GM10266 (cell line): Measurements from ENCODE around the gene TROAP.
"Not testable (repeated sequence)": the region's sequence is repeated elsewhere in the genome, so short reads cannot be mapped to it uniquely, and the experiment has no call there.

Experiments
- DNase-seq: peaks from one replicate; pipeline ENCODE4 v3.0.0; 2012; ENCODE audit errors: extremely low spot score
- TF ChIP-seq, protein P1 (sequence below): IDR thresholded peaks from 2 replicates; pipeline ENCODE4 v1.5.1; 2012; ENCODE audit warnings: mild to moderate bottlenecking, low read depth; ENCODE audit not compliant: control insufficient read depth, insufficient read depth; ENCODE audit errors: missing control alignments

The TROAP gene

DNA sequence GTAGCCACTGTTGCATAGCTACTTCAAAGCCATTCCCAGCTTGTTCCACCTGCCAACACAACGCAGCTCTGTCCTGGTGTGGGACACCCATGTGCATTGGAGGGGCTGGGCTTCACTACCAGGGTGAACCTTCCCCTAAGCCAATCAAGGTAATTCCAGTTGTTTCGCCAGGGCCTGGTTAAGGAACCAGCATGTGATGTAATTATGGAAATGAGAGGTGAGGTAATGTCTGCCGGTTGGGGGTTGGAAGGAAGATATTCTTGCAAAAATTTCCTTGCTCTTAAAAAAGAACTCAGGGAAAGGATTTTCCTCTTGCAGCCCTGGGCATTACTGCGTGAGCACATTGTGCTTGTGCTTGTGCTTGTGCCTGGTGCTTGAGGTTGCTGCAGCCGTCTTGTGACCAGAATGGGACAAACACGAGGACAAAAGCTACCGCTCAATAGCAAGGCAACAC is 43.3 kb upstream of the TROAP start:
- TF ChIP-seq, protein P1, sequence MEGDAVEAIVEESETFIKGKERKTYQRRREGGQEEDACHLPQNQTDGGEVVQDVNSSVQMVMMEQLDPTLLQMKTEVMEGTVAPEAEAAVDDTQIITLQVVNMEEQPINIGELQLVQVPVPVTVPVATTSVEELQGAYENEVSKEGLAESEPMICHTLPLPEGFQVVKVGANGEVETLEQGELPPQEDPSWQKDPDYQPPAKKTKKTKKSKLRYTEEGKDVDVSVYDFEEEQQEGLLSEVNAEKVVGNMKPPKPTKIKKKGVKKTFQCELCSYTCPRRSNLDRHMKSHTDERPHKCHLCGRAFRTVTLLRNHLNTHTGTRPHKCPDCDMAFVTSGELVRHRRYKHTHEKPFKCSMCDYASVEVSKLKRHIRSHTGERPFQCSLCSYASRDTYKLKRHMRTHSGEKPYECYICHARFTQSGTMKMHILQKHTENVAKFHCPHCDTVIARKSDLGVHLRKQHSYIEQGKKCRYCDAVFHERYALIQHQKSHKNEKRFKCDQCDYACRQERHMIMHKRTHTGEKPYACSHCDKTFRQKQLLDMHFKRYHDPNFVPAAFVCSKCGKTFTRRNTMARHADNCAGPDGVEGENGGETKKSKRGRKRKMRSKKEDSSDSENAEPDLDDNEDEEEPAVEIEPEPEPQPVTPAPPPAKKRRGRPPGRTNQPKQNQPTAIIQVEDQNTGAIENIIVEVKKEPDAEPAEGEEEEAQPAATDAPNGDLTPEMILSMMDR, result no peak

DNA sequence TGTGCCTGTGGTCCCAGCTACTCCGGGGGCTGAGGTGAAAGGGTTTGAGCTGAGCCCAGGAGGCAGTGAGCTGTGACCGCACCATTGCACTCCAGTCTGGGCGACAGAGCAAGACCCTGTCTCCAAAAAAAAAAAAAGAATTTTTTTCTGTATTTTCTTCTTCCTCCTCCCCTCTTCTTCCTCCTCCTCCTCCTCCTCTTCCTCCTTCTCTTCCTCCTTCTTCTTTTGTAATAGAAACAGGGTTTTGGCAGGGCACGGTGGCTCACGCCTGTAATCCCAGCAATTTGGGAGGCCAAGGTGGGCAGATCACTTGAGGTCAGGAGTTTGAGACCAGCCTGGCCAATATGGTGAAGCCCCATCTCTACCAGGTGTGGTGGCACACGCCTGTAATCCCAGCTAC is 42.5 kb upstream of the TROAP start:
- DNase-seq, result not testable (repeated sequence)

More for the DNA sequence above, 43.3 kb upstream of the TROAP start:
- DNase-seq, result no peak

DNA sequence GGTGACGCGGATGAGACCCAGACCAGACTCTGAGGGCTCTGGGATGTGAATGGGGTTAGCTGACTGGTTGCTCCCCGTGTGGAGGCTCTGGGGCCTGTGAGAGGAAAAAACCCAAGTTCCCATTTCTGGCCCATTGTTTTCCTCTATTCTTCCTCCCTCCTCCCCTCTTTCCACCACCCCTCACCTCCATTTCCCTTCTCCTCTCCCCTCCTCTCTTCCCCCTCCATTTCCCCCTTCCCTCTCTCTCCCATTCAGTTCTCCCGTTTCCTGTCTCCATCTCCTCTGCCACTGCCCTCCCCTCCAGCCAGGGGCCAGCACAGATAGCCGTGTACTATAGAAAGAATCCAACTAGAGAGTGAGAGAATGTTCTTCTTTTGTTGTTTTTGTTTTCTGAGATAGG is 40.8 kb upstream of the TROAP start:
- no peak for DNase-seq
- TF ChIP-seq, protein P1, result no peak

DNA sequence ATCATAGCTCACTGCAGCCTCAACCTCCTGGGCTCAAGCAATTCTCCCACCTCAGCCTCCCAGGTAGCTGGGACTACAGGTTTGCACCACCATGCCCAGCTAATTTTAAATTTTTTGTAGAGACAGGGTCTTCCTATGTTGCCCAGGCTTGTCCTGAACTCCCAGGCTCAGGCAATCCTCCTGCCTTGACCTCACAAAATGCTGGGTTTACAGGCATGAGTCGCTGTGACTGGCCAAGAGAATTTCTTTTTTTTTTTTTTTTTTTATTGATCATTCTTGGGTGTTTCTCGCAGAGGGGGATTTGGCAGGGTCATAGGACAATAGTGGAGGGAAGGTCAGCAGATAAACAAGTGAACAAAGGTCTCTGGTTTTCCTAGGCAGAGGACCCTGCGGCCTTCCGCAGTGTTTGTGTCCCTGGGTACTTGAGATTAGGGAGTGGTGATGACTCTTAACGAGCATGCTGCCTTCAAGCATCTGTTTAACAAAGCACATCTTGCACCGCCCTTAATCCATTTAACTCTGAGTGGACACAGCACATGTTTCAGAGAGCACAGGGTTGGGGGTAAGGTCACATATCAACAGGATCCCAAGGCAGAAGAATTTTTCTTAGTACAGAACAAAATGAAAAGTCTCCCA is 40.2 kb upstream of the TROAP start:
- DNase-seq, result not testable (repeated sequence)

DNA sequence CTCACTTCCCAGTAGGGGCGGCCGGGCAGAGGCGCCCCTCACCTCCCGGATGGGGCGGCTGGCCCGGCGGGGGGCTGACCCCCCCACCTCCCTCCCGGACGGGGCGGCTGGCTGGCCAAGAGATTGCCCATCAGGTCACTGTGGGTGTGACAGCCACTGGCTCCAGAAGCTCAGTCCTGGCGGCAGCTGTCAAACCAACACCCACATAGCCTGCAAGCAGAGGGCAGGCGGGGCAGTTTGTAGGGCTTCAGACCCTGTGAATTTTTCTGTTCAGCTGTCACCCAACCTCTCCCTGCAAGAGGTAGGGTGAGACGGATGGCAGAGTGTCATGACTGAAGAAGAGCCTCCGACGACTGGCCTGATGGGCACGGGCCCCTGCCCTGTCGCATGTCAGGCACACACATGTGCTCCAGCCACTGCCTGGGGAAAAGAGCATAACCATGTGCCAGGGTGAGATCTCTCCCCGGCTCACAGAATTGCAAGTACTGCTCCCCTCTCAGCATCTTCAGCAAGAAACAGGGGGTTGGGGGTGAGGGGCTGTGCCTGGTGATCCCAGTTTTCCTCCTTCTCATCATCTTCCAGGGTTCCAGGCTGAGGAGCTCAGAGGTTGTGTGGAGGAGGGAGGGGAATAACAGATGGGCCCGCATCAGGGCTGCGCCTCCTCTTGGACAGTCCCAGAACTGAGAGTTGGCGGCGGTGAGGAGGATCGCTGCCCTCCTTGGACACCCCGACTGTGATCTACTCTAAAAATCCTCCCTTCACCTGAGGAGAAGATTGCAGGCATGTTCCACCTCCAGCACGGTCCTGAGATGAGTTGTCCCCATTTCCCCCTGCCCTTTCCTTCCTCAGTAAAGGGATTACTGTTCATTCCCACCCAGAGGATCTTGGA is 39.3 kb upstream of the TROAP start:
- TF ChIP-seq, protein P1, result no peak
- DNase-seq, result no peak

DNA sequence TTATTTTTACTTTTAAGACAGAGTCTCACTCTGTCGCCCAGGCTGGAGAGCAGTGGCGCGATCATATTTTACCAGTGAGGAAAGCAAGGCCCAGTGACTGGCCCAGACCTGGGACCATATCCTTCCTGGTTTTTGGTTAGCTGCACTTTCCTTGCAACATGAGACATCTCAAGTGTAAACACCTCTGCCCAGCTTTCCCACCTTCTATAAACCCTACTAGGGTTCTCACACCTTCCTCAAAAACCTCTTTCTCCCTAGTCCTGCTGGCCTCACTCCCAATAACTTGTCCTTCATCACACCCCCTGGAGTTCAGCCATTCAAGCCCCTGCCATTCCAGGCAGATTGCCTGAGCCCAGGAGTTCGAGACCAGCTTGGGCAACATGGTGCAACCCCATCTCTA is 38.4 kb upstream of the TROAP start:
- TF ChIP-seq, protein P1, result no peak
- DNase-seq, result no peak

DNA sequence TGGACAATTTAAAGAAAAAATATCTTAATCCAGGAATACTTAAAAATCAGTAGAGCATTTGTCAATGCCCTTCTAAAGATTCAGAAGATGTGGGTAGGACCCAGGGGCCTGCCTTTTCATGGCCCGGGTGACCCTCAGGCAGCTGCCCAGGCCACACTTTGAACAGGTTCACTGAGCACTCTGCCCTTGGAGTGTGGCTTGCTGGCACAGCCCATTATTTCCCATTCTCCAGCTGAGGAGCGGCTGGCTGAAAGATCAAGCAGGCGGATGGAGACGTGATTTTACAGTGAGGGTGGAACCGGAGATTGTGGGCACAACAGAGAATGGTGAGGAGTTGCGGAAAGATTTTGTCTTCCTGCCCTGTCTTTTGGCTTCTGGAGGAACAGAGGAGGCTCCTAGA is 35.2 kb upstream of the TROAP start:
- DNase-seq, result no peak
- TF ChIP-seq, protein P1, result peak; percentile 18

DNA sequence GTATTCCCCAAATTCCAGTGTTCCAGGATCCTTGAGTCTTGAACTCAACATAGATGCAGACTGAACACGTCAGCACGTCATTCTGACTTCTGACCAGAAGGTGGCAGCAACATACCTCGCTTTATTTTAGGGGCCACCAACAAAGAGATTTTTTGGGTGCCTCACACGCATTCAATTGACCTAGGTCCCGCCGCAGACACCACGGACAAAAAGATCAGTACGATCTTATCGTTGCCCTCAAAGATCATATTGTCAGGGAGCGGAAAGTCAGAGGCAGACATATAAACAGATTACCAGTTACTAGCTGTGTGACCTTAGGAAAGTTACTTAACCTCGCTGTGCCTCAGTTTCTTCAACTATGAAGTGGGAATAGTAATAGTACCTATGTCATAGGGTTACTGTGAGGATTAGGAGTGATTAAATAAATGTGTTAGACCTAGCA is 34.6 kb upstream of the TROAP start:
- TF ChIP-seq, protein P1, result peak; percentile 87
- DNase-seq, result peak; percentile 86
